Glutamatergic neuron (in vitro differentiated cells): ENCODE measurements around the gene MAPK13. TPM values are rescaled to one million over a fixed set of nuclear protein-coding genes. Genes with fewer than 3 reads are reported as not detected.

Experiments used
- DNase-seq: peaks from one replicate; pipeline ENCODE4 v3.0.0; 2022
- H3K27ac Mint-ChIP-seq: one replicate; pipeline ENCODE4 v1.8.0; 2020; ENCODE audit warnings: mild to moderate bottlenecking, mixed read lengths, inconsistent platforms; ENCODE audit not compliant: unreplicated experiment
- H3K27me3 Mint-ChIP-seq: one replicate; pipeline ENCODE4 v1.8.0; 2020; ENCODE audit warnings: mild to moderate bottlenecking, moderate library complexity, mixed read lengths, inconsistent platforms; ENCODE audit not compliant: unreplicated experiment
- H3K36me3 Mint-ChIP-seq: one replicate; pipeline ENCODE4 v1.8.0; 2020; ENCODE audit warnings: mild to moderate bottlenecking, mixed read lengths, inconsistent platforms; ENCODE audit not compliant: unreplicated experiment
- H3K4me1 Mint-ChIP-seq: one replicate; pipeline ENCODE4 v1.8.0; 2020; ENCODE audit warnings: mild to moderate bottlenecking, low read depth, mixed read lengths, inconsistent platforms; ENCODE audit not compliant: unreplicated experiment
- H3K4me3 Mint-ChIP-seq: one replicate; pipeline ENCODE4 v1.8.0; 2020; ENCODE audit warnings: mild to moderate bottlenecking, mixed read lengths, inconsistent platforms; ENCODE audit not compliant: unreplicated experiment
- H3K9me3 Mint-ChIP-seq: one replicate; pipeline ENCODE4 v1.8.0; 2020; ENCODE audit warnings: mild to moderate bottlenecking, moderate library complexity, mixed read lengths, inconsistent platforms; ENCODE audit not compliant: unreplicated experiment
- CTCF ChIP-seq: fragments of 200-600 bp; sonication (generic); IDR thresholded peaks from one replicate; pipeline ENCODE4 v1.5.0; 2021; ENCODE audit not compliant: partially characterized antibody, unreplicated experiment
- total RNA-seq: library from RNA; stranded (reverse); fragmentation: NEBNext Ultra II Directional; extraction: Animal tissue kit (Norgen Biotek cat#: 25700); gene quantifications from one replicate; pipeline ENCODE4 v1.2.1, GENCODE V29; 2021; ENCODE audit not compliant: unreplicated experiment

Gene MAPK13
- total RNA-seq, 1 donor from 2014 or later = 4.2 TPM

- Mint-ChIP-seq H3K4me3 (no peak overlapping the region), H3K4me1 (peaks cover 37% of the 10 kb centered on the region), H3K36me3 (no peaks in the 10 kb centered on the region), H3K27me3 (peaks cover 7% of the 10 kb centered on the region), H3K27ac (no peak overlapping the region), H3K9me3 (peaks cover 1% of the 10 kb centered on the region)
- TF ChIP-seq CTCF = no peak
- DNase-seq = no peak
These were observed 16.6 kb upstream of the MAPK13 start for GRCh38 chr6:36113703-36114102.

GRCh38 chr6:36114798-36115408 lies 15.4 kb upstream of the MAPK13 start:
- no peak for DNase-seq
- no peak for TF ChIP-seq CTCF
- peaks cover 28% of the 10 kb centered on the region for H3K4me1 Mint-ChIP-seq
- peaks cover 7% of the 10 kb centered on the region for H3K27me3 Mint-ChIP-seq
- peaks cover 1% of the 10 kb centered on the region for H3K9me3 Mint-ChIP-seq
- no peak overlapping the region for H3K4me3 Mint-ChIP-seq
- H3K27ac Mint-ChIP-seq = no peak overlapping the region
- H3K36me3 Mint-ChIP-seq = no peaks in the 10 kb centered on the region

- Mint-ChIP-seq H3K4me3 (no peak overlapping the region), H3K36me3 (no peaks in the 10 kb centered on the region), H3K27me3 (peaks cover 7% of the 10 kb centered on the region), H3K9me3 (no peaks in the 10 kb centered on the region), H3K4me1 (peaks cover 25% of the 10 kb centered on the region), H3K27ac (no peak overlapping the region)
- no peak for DNase-seq
- no peak for TF ChIP-seq CTCF
These were observed 14.9 kb upstream of the MAPK13 start for GRCh38 chr6:36115412-36115811.

GRCh38 chr6:36116066-36116864 lies 14.0 kb upstream of the MAPK13 start:
- Mint-ChIP-seq H3K4me1 (peaks cover 20% of the 10 kb centered on the region), H3K27ac (no peak overlapping the region), H3K4me3 (peak overlapping the region; percentile 3), H3K9me3 (no peaks in the 10 kb centered on the region), H3K36me3 (no peaks in the 10 kb centered on the region), H3K27me3 (no peaks in the 10 kb centered on the region)
- DNase-seq = no peak
- TF ChIP-seq CTCF = no peak

- H3K9me3 Mint-ChIP-seq = no peaks in the 10 kb centered on the region
- H3K4me1 Mint-ChIP-seq = peaks cover 16% of the 10 kb centered on the region
- DNase-seq = no peak
- H3K27ac Mint-ChIP-seq = no peak overlapping the region
- TF ChIP-seq CTCF = no peak
- no peaks in the 10 kb centered on the region for H3K36me3 Mint-ChIP-seq
- no peaks in the 10 kb centered on the region for H3K27me3 Mint-ChIP-seq
- no peak overlapping the region for H3K4me3 Mint-ChIP-seq
These were observed 13.4 kb upstream of the MAPK13 start for GRCh38 chr6:36116943-36117342.
